ENCODE measurements around the gene FEM1A.

Gene FEM1A

GRCh38 chr19:4749870-4750590 is 41.5 kb upstream of the FEM1A start:
- no peak for TF ChIP-seq CTCF (IDR thresholded peaks at IDR 0.05)

GRCh38 chr19:4754248-4754647 is 37.3 kb upstream of the FEM1A start:
- TF ChIP-seq CTCF (IDR thresholded peaks at IDR 0.05), result no peak

GRCh38 chr19:4755459-4755858 is 36.1 kb upstream of the FEM1A start:
- no peak for TF ChIP-seq CTCF (IDR thresholded peaks at IDR 0.05)

GRCh38 chr19:4758082-4758481 is 33.5 kb upstream of the FEM1A start:
- TF ChIP-seq CTCF (IDR thresholded peaks at IDR 0.05), result no peak

- no peak for TF ChIP-seq CTCF (IDR thresholded peaks at IDR 0.05)
Observed at GRCh38 chr19:4758659-4759058, 32.9 kb upstream of the FEM1A start.

- no peak for TF ChIP-seq CTCF (IDR thresholded peaks at IDR 0.05)
Observed at GRCh38 chr19:4759388-4760284, 31.9 kb upstream of the FEM1A start.

- TF ChIP-seq CTCF (IDR thresholded peaks at IDR 0.05), result no peak
Observed at GRCh38 chr19:4760285-4760650, 31.3 kb upstream of the FEM1A start.
